GM12878 (cell line): ENCODE data around the gene CLCN7. TPM values are rescaled to one million over a fixed set of nuclear protein-coding genes. Genes with fewer than 3 reads are reported as not detected.

Source experiments
- ATAC-seq: fragments of 200-7000 bp; cut with Tn5 transposase; 3 replicates; pipeline ENCODE4 v1.9.1; 2020; ENCODE audit warnings: mild to moderate bottlenecking, moderate library complexity
- BruUV-seq: library from RNA; stranded (reverse); fragments of 400-500 nt; replicated peaks from 2 replicates; lab custom pipeline; 2021; lab: Mats Ljungman, UMichigan
- CTCF ChIA-PET: fragments of 300-600 bp; sonication (Branson Sonifier 250); formaldehyde crosslinking; extraction: SDS; loops from one replicate; lab custom pipeline; 2021; ENCODE audit warnings: inconsistent platforms; lab: Yijun Ruan, JAX
- POLR2A ChIA-PET: fragments of 350-600 bp; formaldehyde crosslinking; extraction: SDS; loops from one replicate; lab custom pipeline; 2021; ENCODE audit warnings: inconsistent platforms; lab: Charles Lee
- RAD21 ChIA-PET: fragments of 300-600 bp; sonication (Branson Sonifier 250); formaldehyde crosslinking; loops from one replicate; lab custom pipeline; 2023; ENCODE audit warnings: antibody characterized with exemption; ENCODE audit not compliant: unreplicated experiment; lab: Charles Lee
- SMC1A ChIA-PET: fragments of 300-600 bp; sonication (Branson Sonifier 250); formaldehyde crosslinking; loops from one replicate; lab custom pipeline; 2023; ENCODE audit not compliant: unreplicated experiment, uncharacterized antibody; lab: Charles Lee
- DNase-seq: peaks from one replicate; pipeline ENCODE4 v3.0.0-alpha.2; 2011; ENCODE audit warnings: low read depth, low spot score
- FAIRE-seq: peaks from 3 replicates; lab custom pipeline; 2011; peaks lifted over from hg19 to GRCh38; lab: Jason Lieb, UNC
- H2AFZ ChIP-seq: 2 replicates; pipeline ENCODE4 v1.6.0; 2011; ENCODE audit warnings: low read depth, low read length, control low read depth; ENCODE audit not compliant: control insufficient read depth
- H3K27ac ChIP-seq: 2 replicates; pipeline ENCODE4 v1.5.1; 2011; ENCODE audit warnings: control low read depth; ENCODE audit not compliant: control insufficient read depth, insufficient read depth
- H3K27me3 ChIP-seq, 2 experiments: replicated peaks in 1 of 2; 2 replicates each; pipeline versions ENCODE4 v1.6.0 to v1.6.1; 2011; ENCODE audit warnings: low read length in 1 of 2; ENCODE audit not compliant: control insufficient read depth in 2 of 2, insufficient read depth in 2 of 2
- H3K36me3 ChIP-seq, 2 experiments: 2 replicates each; pipeline ENCODE4 v1.5.1; 2011; ENCODE audit warnings: low read length in 1 of 2; ENCODE audit not compliant: control insufficient read depth in 2 of 2, insufficient read depth in 2 of 2
- H3K4me1 ChIP-seq: 2 replicates; pipeline ENCODE4 v1.6.1; 2011; ENCODE audit warnings: mild to moderate bottlenecking, low read length, moderate library complexity, mixed read lengths; ENCODE audit not compliant: control insufficient read depth, insufficient read depth
- H3K4me2 ChIP-seq: 2 replicates; pipeline ENCODE4 v1.6.0; 2011; ENCODE audit warnings: control low read depth; ENCODE audit not compliant: control insufficient read depth, insufficient read depth
- H3K4me3 ChIP-seq: fragments of 200-600 bp; sonication (generic); 2 replicates; pipeline ENCODE4 v1.5.1; 2016
- H3K79me2 ChIP-seq: 2 replicates; pipeline ENCODE4 v1.6.0; 2011; ENCODE audit warnings: low read length; ENCODE audit not compliant: control insufficient read depth, insufficient read depth
- H3K9ac ChIP-seq: 2 replicates; pipeline ENCODE4 v1.8.0; 2011; ENCODE audit warnings: low read length, control low read depth, mixed read lengths; ENCODE audit not compliant: control insufficient read depth, insufficient read depth
- H3K9me3 ChIP-seq: replicated peaks from 3 replicates; pipeline ENCODE4 v1.5.1; 2011; ENCODE audit warnings: mild to moderate bottlenecking, low read length; ENCODE audit not compliant: control insufficient read depth, insufficient read depth
- H4K20me1 ChIP-seq: 2 replicates; pipeline ENCODE4 v1.6.0; 2011; ENCODE audit not compliant: control insufficient read depth, insufficient read depth
- BACH1 ChIP-seq: fragments of 450-650 bp; IDR thresholded peaks from 2 replicates; pipeline ENCODE4 v1.6.1; 2017; ENCODE audit warnings: mild to moderate bottlenecking, borderline replicate concordance
- CBX3 ChIP-seq: fragments of 200-600 bp; sonication (generic); IDR thresholded peaks from 2 replicates; pipeline ENCODE4 v1.6.1; 2016; ENCODE audit warnings: low read depth, borderline replicate concordance
- EED ChIP-seq: sonication (generic); IDR thresholded peaks from 2 replicates; pipeline ENCODE4 v1.6.1; 2016; ENCODE audit warnings: antibody characterized with exemption, low read depth
- ELK1 ChIP-seq: IDR thresholded peaks from 2 replicates; pipeline ENCODE4 v1.6.1; 2012; ENCODE audit warnings: low read depth, low read length, improper control_type of control experiment
- EZH2 ChIP-seq: IDR thresholded peaks from 2 replicates; pipeline ENCODE4 v1.6.1; 2012; ENCODE audit warnings: low read depth, mild to moderate bottlenecking, control low read depth, inconsistent platforms, low read length, borderline replicate concordance; ENCODE audit not compliant: control insufficient read depth
- FOS ChIP-seq: IDR thresholded peaks from 3 replicates; pipeline ENCODE4 v1.6.1; 2011; ENCODE audit warnings: borderline replicate concordance; ENCODE audit not compliant: insufficient read length; ENCODE audit errors: extremely low read depth
- IKZF1 ChIP-seq: fragments of 450-650 bp; conservative IDR thresholded peaks from 2 replicates; pipeline ENCODE4 v1.6.1; 2017; ENCODE audit warnings: antibody characterized with exemption, mild to moderate bottlenecking
- KDM1A ChIP-seq: fragments of 200-600 bp; sonication (generic); IDR thresholded peaks from 2 replicates; pipeline ENCODE4 v1.6.1; 2016; ENCODE audit warnings: borderline replicate concordance
- NFYB ChIP-seq: IDR thresholded peaks from 2 replicates; pipeline ENCODE4 v1.6.1; 2011; ENCODE audit warnings: low read depth, mild to moderate bottlenecking, low read length, improper control_type of control experiment, moderate library complexity; ENCODE audit not compliant: insufficient read depth
- NR2C1 ChIP-seq: fragments of 450-650 bp; IDR thresholded peaks from 2 replicates; pipeline ENCODE4 v1.6.1; 2017; ENCODE audit warnings: antibody characterized with exemption, mild to moderate bottlenecking, moderate library complexity
- NR2F1 ChIP-seq: fragments of 450-650 bp; conservative IDR thresholded peaks from 2 replicates; pipeline ENCODE4 v1.6.1; 2017; ENCODE audit warnings: mild to moderate bottlenecking
- PKNOX1 ChIP-seq: fragments of 450-650 bp; IDR thresholded peaks from 2 replicates; pipeline ENCODE4 v1.6.1; 2016; ENCODE audit warnings: mild to moderate bottlenecking
- RELA ChIP-seq: fragments of 450-650 bp; IDR thresholded peaks from 2 replicates; pipeline ENCODE4 v1.8.0; 2014; ENCODE audit warnings: borderline replicate concordance; ENCODE audit not compliant: partially characterized antibody
- SREBF1 ChIP-seq: IDR thresholded peaks from 2 replicates; pipeline ENCODE4 v1.6.1; 2012; ENCODE audit warnings: mild to moderate bottlenecking, low read length
- SREBF2 ChIP-seq: IDR thresholded peaks from 2 replicates; pipeline ENCODE4 v1.6.1; 2012; ENCODE audit warnings: mild to moderate bottlenecking, low read length
- TCF3 ChIP-seq: IDR thresholded peaks from 2 replicates; pipeline ENCODE4 v1.6.1; 2012; ENCODE audit warnings: low read depth, mild to moderate bottlenecking, low read length, borderline replicate concordance; ENCODE audit not compliant: insufficient read depth
- ZNF217 ChIP-seq: fragments of 450-650 bp; IDR thresholded peaks from 2 replicates; pipeline ENCODE4 v1.6.1; 2017; ENCODE audit warnings: antibody characterized with exemption, mild to moderate bottlenecking
- WGBS: methylation state at CpG from one replicate; pipeline ENCODE4 v1.1.6; 2016; ENCODE audit warnings: low lambda C conversion rate; ENCODE audit not compliant: insufficient replicate concordance, insufficient coverage; ENCODE audit errors: missing lambda C conversion rate; 5-methylcytosine and 5-hydroxymethylcytosine counted together
- in situ Hi-C: fragments of 300-500 bp; cut with MboI; formaldehyde crosslinking; loops from 9 replicates; pipeline ENCODE4 v1.14.3; 2018; ENCODE audit warnings: mixed read lengths
- intact Hi-C: fragments of 100-400 bp; cut with micrococcal nuclease; formaldehyde crosslinking; loops from one replicate; pipeline ENCODE4 v1.14.2; 2022; ENCODE audit not compliant: unreplicated experiment
- polyA plus RNA-seq, 11 experiments: library from polyadenylated mRNA; depleted of rRNA in 4 of 11; unstranded in 6 of 11; stranded (reverse) in 5 of 11; fragments of >200 nt; fragmentation: Nextera tagmentation in 4 of 11; fragmentation: Illumina TruSeq in 1 of 11; extraction: Ambion mirVana in 4 of 11; extraction: Trizol in 1 of 11; gene quantifications; 1 replicate in 1 of 11; 2 replicates in 10 of 11; pipeline versions ENCODE4 v1.2.1 to v1.2.3, GENCODE V29; 2011 to 2016; ENCODE audit warnings: inconsistent platforms in 2 of 11, missing spikeins in 2 of 11, low read depth in 1 of 11
- total RNA-seq, 4 experiments: library from RNA; depleted of rRNA in 3 of 4; stranded (reverse); fragments of >200 nt in 3 of 4; fragmentation: Illumina TruSeq in 1 of 4; extraction: Trizol in 1 of 4; gene quantifications; 2 replicates each; pipeline versions ENCODE4 v1.2.1 to v1.2.3, GENCODE V29; 2013 to 2021

CLCN7 gene
- total and polyA plus RNA-seq, 10 of the 15 experiments (the other 5 are each of a cell fraction or from before 2014, with no cell fraction given) = 0.04 to 62.5 (median 19.9) TPM

GRCh38 chr16:1505912-1506311, 31.1 kb upstream of the CLCN7 start:
- CTCF ChIA-PET = no interaction called here
- Histone ChIP-seq H3K9ac (no peak overlapping the region), H3K9me3 (no peaks in the 10 kb centered on the region), H3K4me2 (no peak overlapping the region), H3K79me2 (no peaks in the 10 kb centered on the region), H3K27me3 (no peaks in the 10 kb centered on the region), H3K4me1 (no peaks in the 10 kb centered on the region), H4K20me1 (no peaks in the 10 kb centered on the region), H3K36me3 (peaks cover 5 to 11% of the 10 kb centered on the region in 2 experiments; a peak in 3 of 4 replicates), H2AFZ (no peak overlapping the region), H3K4me3 (no peak overlapping the region)
- intact Hi-C loops = no loop called here
- FAIRE-seq = no peak
- in situ Hi-C loops = no loop called here
- BruUV-seq = no TSS peak
- no peak for TF ChIP-seq KDM1A
- TF ChIP-seq IKZF1 = no peak
- no peak for TF ChIP-seq NR2F1
- no peak for TF ChIP-seq ELK1
- no peak for TF ChIP-seq EED
- TF ChIP-seq BACH1 = no peak
- TF ChIP-seq CBX3 = no peak
- TF ChIP-seq SREBF1 = no peak
- TF ChIP-seq PKNOX1 = no peak
- no peak for TF ChIP-seq RELA
- no peak for TF ChIP-seq FOS
- TF ChIP-seq ZNF217 = no peak
- TF ChIP-seq EZH2 = no peak
- TF ChIP-seq SREBF2 = no peak
- no peak for TF ChIP-seq NFYB
- TF ChIP-seq TCF3 = no peak
- TF ChIP-seq NR2C1 = no peak
- TF ChIP-seq, all 136 proteins: peak for 0
- ChIA-PET RAD21 (no interaction called here), SMC1A (no interaction called here), POLR2A (no interaction called here)
- ATAC-seq (no peak), DNase-seq (no peak)
- WGBS = 95% methylated on average over 19 of the region's 22 CpGs
- H3K27ac ChIP-seq = no peak overlapping the region
